ENCODE data around the gene PPP2R3A. TPM values are rescaled to one million over a fixed set of nuclear protein-coding genes. Genes with fewer than 3 reads are reported as not detected.
"Not testable (repeated sequence)": the region's sequence is repeated elsewhere in the genome, so short reads cannot be mapped to it uniquely, and the experiment has no call there.

Gene PPP2R3A
- polyA plus RNA-seq, 1 donor (not counting 4 experiments of a cell fraction or from before 2014, with no cell fraction given), result 11.1 TPM

DNA sequence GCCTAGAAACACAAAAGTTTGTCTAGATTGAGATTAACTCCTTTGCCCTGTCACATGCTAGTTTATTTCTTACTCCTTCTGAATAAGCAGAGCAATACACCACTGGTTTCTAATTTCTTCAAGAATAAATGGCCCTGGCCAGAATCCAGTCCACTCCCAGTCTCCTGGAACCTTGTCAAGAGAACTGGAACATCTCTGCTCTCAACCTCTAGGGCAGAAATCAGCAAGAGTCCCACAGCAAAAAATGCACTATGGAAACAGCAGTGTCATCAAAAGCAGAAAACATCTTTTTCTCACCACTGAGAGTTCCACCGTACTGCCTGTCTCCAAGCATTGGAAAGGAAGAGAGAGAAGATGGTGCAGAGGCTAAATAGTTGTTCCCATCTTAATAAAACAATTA is 35.9 kb upstream of the PPP2R3A start:
- TF ChIP-seq EZH2 (IDR thresholded peaks at IDR 0.05; ENCODE audit: low read length), result no peak
- TF ChIP-seq, protein P1, sequence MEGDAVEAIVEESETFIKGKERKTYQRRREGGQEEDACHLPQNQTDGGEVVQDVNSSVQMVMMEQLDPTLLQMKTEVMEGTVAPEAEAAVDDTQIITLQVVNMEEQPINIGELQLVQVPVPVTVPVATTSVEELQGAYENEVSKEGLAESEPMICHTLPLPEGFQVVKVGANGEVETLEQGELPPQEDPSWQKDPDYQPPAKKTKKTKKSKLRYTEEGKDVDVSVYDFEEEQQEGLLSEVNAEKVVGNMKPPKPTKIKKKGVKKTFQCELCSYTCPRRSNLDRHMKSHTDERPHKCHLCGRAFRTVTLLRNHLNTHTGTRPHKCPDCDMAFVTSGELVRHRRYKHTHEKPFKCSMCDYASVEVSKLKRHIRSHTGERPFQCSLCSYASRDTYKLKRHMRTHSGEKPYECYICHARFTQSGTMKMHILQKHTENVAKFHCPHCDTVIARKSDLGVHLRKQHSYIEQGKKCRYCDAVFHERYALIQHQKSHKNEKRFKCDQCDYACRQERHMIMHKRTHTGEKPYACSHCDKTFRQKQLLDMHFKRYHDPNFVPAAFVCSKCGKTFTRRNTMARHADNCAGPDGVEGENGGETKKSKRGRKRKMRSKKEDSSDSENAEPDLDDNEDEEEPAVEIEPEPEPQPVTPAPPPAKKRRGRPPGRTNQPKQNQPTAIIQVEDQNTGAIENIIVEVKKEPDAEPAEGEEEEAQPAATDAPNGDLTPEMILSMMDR (optimal IDR thresholded peaks at IDR 0.05 in 1 of 3, IDR thresholded peaks at IDR 0.05 in 1 of 3, conservative IDR thresholded peaks at IDR 0.05 in 1 of 3; ENCODE audit: extremely low read depth in 1 of 3, insufficient read depth in 2 of 3, low read length in 3 of 3), result no peak
- no peak overlapping the region for H3K9ac ChIP-seq (ENCODE audit: control insufficient read depth, extremely low read depth, insufficient read depth, low read length)
- no peaks in the 10 kb centered on the region for H3K27me3 ChIP-seq (ENCODE audit: control insufficient read depth, extremely low read depth, insufficient read depth, low read length)
- H3K36me3 ChIP-seq (ENCODE audit: control insufficient read depth in 2 of 2, extremely low read depth in 1 of 2, insufficient read depth in 2 of 2, low read length in 2 of 2), result no peaks in the 10 kb centered on the region
- no peaks in the 10 kb centered on the region for H4K20me1 ChIP-seq (ENCODE audit: control insufficient read depth, extremely low read depth, insufficient read depth, low read length)
- peak overlapping the region; percentile 19 for H3K4me2 ChIP-seq (ENCODE audit: control insufficient read depth, extremely low read depth, insufficient read depth, low read depth, low read length)
- DNase-seq (ENCODE audit: low read depth, low spot score) (no peak), FAIRE-seq (peak; percentile 44)
- H3K9me1 ChIP-seq (ENCODE audit: control insufficient read depth, extremely low read depth, insufficient read depth, low read length), result no peaks in the 10 kb centered on the region
- H3K27ac ChIP-seq (ENCODE audit: control insufficient read depth, insufficient read depth, low read length), result no peak overlapping the region
- H3K9me3 ChIP-seq (ENCODE audit: control insufficient read depth, low read depth, low read length), result no peaks in the 10 kb centered on the region
- dilution Hi-C loops (cut with MboI; ENCODE audit: extremely low pct_ligation_motif_present, low sequenced_read_pairs), result no loop called here
- no peaks in the 10 kb centered on the region for H3K79me2 ChIP-seq (ENCODE audit: control insufficient read depth, insufficient read depth, low read length)
- no peak overlapping the region for H2AFZ ChIP-seq (ENCODE audit: control insufficient read depth, low read length)
- H3K4me1 ChIP-seq (ENCODE audit: control insufficient read depth, extremely low read depth, insufficient read depth, low read length), result peaks cover 21% of the 10 kb centered on the region
- H3K4me3 ChIP-seq (ENCODE audit: control insufficient read depth in 2 of 3, extremely low read depth in 1 of 3, insufficient read depth in 2 of 3, low read depth in 1 of 3, low read length in 3 of 3), result no peak overlapping the region

GRCh38 chr3:135930255-135930654 is 35.3 kb upstream of the PPP2R3A start:
- H3K9ac ChIP-seq (ENCODE audit: control insufficient read depth, extremely low read depth, insufficient read depth, low read length), result no peak overlapping the region
- H2AFZ ChIP-seq (ENCODE audit: control insufficient read depth, low read length), result peak overlapping the region; percentile 55
- DNase-seq (ENCODE audit: low read depth, low spot score) (no peak), FAIRE-seq (no peak)
- TF ChIP-seq, protein P1 (optimal IDR thresholded peaks at IDR 0.05 in 1 of 3, IDR thresholded peaks at IDR 0.05 in 1 of 3, conservative IDR thresholded peaks at IDR 0.05 in 1 of 3; ENCODE audit: extremely low read depth in 1 of 3, insufficient read depth in 2 of 3, low read length in 3 of 3), result no peak
- no peak for TF ChIP-seq EZH2 (IDR thresholded peaks at IDR 0.05; ENCODE audit: low read length)
- H3K27ac ChIP-seq (ENCODE audit: control insufficient read depth, insufficient read depth, low read length), result no peak overlapping the region
- no peak overlapping the region for H3K4me3 ChIP-seq (ENCODE audit: control insufficient read depth in 2 of 3, extremely low read depth in 1 of 3, insufficient read depth in 2 of 3, low read depth in 1 of 3, low read length in 3 of 3)
- H3K27me3 ChIP-seq (ENCODE audit: control insufficient read depth, extremely low read depth, insufficient read depth, low read length), result no peaks in the 10 kb centered on the region
- H3K79me2 ChIP-seq (ENCODE audit: control insufficient read depth, insufficient read depth, low read length), result no peaks in the 10 kb centered on the region
- no peak overlapping the region for H3K4me2 ChIP-seq (ENCODE audit: control insufficient read depth, extremely low read depth, insufficient read depth, low read depth, low read length)
- H3K36me3 ChIP-seq (ENCODE audit: control insufficient read depth in 2 of 2, extremely low read depth in 1 of 2, insufficient read depth in 2 of 2, low read length in 2 of 2), result no peaks in the 10 kb centered on the region
- peaks cover 25% of the 10 kb centered on the region for H3K4me1 ChIP-seq (ENCODE audit: control insufficient read depth, extremely low read depth, insufficient read depth, low read length)
- dilution Hi-C loops (cut with MboI; ENCODE audit: extremely low pct_ligation_motif_present, low sequenced_read_pairs), result no loop called here
- H3K9me3 ChIP-seq (ENCODE audit: control insufficient read depth, low read depth, low read length), result no peaks in the 10 kb centered on the region
- H4K20me1 ChIP-seq (ENCODE audit: control insufficient read depth, extremely low read depth, insufficient read depth, low read length), result no peaks in the 10 kb centered on the region
- no peaks in the 10 kb centered on the region for H3K9me1 ChIP-seq (ENCODE audit: control insufficient read depth, extremely low read depth, insufficient read depth, low read length)

GRCh38 chr3:135935171-135935570 is 30.4 kb upstream of the PPP2R3A start:
- FAIRE-seq; H3K27me3 ChIP-seq (ENCODE audit: control insufficient read depth, extremely low read depth, insufficient read depth, low read length); H3K4me2 ChIP-seq (ENCODE audit: control insufficient read depth, extremely low read depth, insufficient read depth, low read depth, low read length); H3K79me2 ChIP-seq (ENCODE audit: control insufficient read depth, insufficient read depth, low read length); H2AFZ ChIP-seq (ENCODE audit: control insufficient read depth, low read length); H4K20me1 ChIP-seq (ENCODE audit: control insufficient read depth, extremely low read depth, insufficient read depth, low read length); H3K27ac ChIP-seq (ENCODE audit: control insufficient read depth, insufficient read depth, low read length); H3K9me3 ChIP-seq (ENCODE audit: control insufficient read depth, low read depth, low read length); H3K4me1 ChIP-seq (ENCODE audit: control insufficient read depth, extremely low read depth, insufficient read depth, low read length); H3K36me3 ChIP-seq (ENCODE audit: control insufficient read depth in 2 of 2, extremely low read depth in 1 of 2, insufficient read depth in 2 of 2, low read length in 2 of 2); dilution Hi-C loops (cut with MboI; ENCODE audit: extremely low pct_ligation_motif_present, low sequenced_read_pairs); H3K9me1 ChIP-seq (ENCODE audit: control insufficient read depth, extremely low read depth, insufficient read depth, low read length); DNase-seq (ENCODE audit: low read depth, low spot score); H3K9ac ChIP-seq (ENCODE audit: control insufficient read depth, extremely low read depth, insufficient read depth, low read length); H3K4me3 ChIP-seq (ENCODE audit: control insufficient read depth in 2 of 3, extremely low read depth in 1 of 3, insufficient read depth in 2 of 3, low read depth in 1 of 3, low read length in 3 of 3): not testable (repeated sequence)

GRCh38 chr3:135937766-135938165 is 27.8 kb upstream of the PPP2R3A start:
- H3K9me1 ChIP-seq (ENCODE audit: control insufficient read depth, extremely low read depth, insufficient read depth, low read length); H3K27ac ChIP-seq (ENCODE audit: control insufficient read depth, insufficient read depth, low read length); H3K9ac ChIP-seq (ENCODE audit: control insufficient read depth, extremely low read depth, insufficient read depth, low read length); H3K27me3 ChIP-seq (ENCODE audit: control insufficient read depth, extremely low read depth, insufficient read depth, low read length); H3K4me1 ChIP-seq (ENCODE audit: control insufficient read depth, extremely low read depth, insufficient read depth, low read length); DNase-seq (ENCODE audit: low read depth, low spot score); H3K36me3 ChIP-seq (ENCODE audit: control insufficient read depth in 2 of 2, extremely low read depth in 1 of 2, insufficient read depth in 2 of 2, low read length in 2 of 2); H3K9me3 ChIP-seq (ENCODE audit: control insufficient read depth, low read depth, low read length); FAIRE-seq; H3K4me2 ChIP-seq (ENCODE audit: control insufficient read depth, extremely low read depth, insufficient read depth, low read depth, low read length); H4K20me1 ChIP-seq (ENCODE audit: control insufficient read depth, extremely low read depth, insufficient read depth, low read length); H2AFZ ChIP-seq (ENCODE audit: control insufficient read depth, low read length); H3K4me3 ChIP-seq (ENCODE audit: control insufficient read depth in 2 of 3, extremely low read depth in 1 of 3, insufficient read depth in 2 of 3, low read depth in 1 of 3, low read length in 3 of 3); H3K79me2 ChIP-seq (ENCODE audit: control insufficient read depth, insufficient read depth, low read length); dilution Hi-C loops (cut with MboI; ENCODE audit: extremely low pct_ligation_motif_present, low sequenced_read_pairs): not testable (repeated sequence)
